ENCODE data around the gene MOV10L1.

The MOV10L1 gene

GRCh38 chr22:50176850-50177536 is 87.2 kb downstream of the MOV10L1 start:
- DNase-seq (ENCODE audit: low read depth), result no peak

GRCh38 chr22:50177537-50178470 is 88.0 kb downstream of the MOV10L1 start:
- no peak for DNase-seq (ENCODE audit: low read depth)

- DNase-seq (ENCODE audit: low read depth), result no peak
Observed at GRCh38 chr22:50178471-50178864, 88.7 kb downstream of the MOV10L1 start.

DNA sequence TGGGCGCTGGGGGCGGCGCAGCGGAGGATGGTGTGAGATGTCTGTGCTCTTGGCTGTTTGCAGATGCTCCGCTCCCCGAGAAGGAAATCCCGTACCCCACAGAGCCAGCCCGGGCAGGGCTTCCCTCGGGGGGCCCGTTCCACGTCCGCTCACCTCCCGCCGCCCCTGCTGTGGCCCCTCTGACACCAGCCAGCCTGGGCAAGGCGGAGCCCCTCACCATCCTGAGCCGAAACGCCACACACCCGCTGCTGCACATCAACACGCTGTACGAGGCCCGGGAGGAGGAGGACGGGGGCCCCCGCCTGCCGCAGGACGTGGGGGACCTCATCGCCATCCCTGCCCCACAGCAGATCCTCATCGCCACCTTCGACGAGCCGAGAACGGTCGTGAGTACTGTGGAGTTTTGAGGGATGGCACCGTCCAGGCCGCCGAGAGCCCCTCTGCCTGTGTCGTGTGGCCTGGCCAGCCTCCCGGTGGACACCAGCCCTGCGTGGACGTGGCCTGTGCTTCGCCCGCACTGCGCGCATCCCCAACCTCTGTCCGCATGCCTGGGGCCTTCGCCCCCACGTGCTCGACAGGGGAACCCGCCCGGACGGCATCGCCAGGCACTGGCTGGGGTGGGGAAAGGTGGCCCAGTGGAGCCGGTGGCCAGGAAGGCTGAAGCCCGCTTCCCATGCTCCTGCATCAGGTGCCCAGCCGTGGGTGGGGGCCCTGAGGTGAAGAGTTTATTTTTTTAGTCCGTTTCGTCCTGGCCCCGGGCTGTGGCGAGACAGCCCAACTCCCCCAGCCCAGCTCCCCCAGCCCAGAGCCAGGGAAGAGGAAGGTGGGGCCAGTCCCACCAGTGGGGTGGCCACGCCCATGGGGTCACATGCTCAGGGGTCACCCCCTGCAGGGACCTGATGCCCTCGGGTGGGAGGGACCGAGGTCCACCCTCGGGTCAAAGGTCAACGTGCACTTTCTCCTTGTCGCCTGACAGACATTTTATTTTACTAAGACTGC is 89.4 kb downstream of the MOV10L1 start:
- no peak for DNase-seq (ENCODE audit: low read depth)

GRCh38 chr22:50179937-50180726 is 90.3 kb downstream of the MOV10L1 start:
- no peak for DNase-seq (ENCODE audit: low read depth)

- DNase-seq (ENCODE audit: low read depth), result no peak
Observed at GRCh38 chr22:50180727-50181521, 91.1 kb downstream of the MOV10L1 start.

GRCh38 chr22:50182176-50183081 is 92.6 kb downstream of the MOV10L1 start:
- DNase-seq (ENCODE audit: low read depth), result no peak

- DNase-seq (ENCODE audit: low read depth), result no peak
Observed at GRCh38 chr22:50183141-50183971, 93.5 kb downstream of the MOV10L1 start.

DNA sequence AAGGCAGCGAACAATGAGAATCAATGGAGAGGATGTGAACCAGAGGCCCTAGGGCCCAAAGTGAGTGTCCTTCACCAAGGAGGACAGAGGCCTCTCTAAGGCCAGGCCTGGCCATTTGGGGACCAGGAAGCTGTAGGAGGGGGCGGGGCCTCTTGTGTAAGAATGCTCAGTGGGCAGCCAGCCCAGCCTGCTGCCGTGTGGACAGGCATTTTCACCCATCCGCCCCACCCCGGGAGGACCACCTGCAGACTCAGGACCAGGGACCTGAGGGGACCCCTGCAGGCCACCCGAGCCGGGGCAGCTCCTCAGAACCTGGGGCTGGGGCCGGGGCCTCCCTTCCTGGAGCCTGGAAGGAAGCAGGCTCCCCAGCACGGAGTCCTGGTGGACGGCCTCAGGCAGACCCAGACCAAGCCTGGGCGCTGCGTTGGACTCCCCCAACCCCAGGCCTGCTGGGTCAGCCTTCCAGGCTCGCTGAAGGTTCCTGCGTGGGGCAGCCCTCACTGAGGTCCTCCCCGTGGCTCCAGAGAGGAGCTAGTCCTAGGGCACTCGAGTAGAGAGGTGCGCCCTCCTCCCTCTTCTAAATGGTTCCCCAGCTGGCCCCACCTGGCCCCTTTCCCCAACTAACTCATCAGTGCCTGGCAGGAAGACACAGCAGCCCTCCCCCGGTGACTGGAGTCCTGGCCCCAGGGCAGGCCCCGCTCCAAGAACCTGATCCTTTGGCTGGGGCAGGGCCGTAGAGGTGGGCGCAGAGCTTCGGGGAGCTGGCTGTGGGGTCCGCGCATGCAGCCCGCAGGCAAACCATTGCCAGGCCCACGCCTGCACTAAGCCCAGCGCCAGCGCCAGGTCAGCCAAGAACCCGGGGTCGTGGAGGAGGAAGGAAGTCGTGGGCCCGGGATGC is 94.4 kb downstream of the MOV10L1 start:
- no peak for DNase-seq (ENCODE audit: low read depth)

- no peak for DNase-seq (ENCODE audit: low read depth)
Observed at GRCh38 chr22:50184902-50185374, 95.1 kb downstream of the MOV10L1 start.

DNA sequence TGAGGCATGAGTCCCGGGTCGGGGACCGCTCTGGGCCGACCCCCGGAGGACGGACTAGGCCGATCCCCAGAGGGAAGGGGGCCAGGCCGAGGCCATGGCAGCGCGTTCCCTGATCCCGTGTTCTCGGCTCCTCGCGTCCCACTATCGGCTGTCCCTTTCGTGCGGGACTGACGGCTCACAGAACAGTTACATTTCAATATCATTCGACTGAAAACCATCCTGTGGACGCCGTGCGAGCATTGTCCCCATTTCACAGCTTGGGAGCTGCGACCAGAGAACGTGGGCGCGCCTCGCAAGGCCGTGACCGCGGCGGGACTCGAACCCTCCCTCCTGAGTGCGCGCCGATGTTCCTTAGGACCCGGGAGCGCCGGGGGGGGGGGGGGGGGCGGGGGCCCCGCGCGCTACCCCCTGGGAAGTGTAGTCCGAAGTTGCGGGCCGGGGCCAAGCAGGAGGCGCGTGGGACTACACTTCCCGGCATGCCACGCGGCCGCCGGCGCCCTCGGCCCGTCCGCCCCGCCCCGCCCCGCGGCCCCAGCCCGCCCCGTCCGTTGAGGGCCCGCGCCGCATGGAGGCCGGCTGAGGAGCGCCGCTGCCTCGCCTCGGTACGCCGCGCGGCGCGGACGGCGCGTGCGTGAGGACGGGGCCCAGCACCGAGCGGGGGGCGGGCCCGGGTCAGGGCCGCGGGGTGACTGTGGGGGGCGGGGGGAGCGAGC is 95.7 kb downstream of the MOV10L1 start, which contains the start of gene TRABD:
Gene TRABD (plus strand): TSS at position 539 of the 713 bp plus-strand sequence. CDS start 7,148 bp downstream, outside the sequence.
- DNase-seq (ENCODE audit: low read depth), result peak; percentile 31

DNA sequence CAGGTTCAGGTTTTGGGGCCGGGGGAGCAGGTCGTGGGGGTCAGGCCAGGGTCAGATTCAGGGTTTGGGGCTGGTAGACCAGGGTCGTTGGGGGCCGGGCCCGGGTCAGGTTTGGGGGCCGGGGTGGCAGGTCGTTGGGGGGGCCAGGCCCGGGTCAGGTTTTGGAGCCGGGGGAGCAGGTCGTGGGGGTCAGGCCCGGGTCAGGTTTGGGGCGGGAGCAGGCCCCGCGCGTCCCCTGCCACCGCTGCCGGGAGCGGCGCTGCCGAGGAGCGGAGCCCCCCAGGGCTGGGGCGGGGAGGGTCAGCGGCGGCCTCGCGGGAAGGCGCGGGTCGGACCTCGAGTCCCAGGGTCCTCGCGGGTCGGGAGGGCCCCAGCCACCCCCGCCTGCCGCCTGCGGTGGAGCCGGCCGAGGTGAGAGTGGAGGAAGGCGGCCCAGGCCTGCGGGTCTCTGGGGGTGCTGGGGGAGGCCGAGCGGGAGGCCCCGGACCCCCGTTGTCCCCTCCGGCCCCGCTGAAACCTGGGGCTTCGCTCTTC is 96.4 kb downstream of the MOV10L1 start:
- no peak for DNase-seq (ENCODE audit: low read depth)

DNA sequence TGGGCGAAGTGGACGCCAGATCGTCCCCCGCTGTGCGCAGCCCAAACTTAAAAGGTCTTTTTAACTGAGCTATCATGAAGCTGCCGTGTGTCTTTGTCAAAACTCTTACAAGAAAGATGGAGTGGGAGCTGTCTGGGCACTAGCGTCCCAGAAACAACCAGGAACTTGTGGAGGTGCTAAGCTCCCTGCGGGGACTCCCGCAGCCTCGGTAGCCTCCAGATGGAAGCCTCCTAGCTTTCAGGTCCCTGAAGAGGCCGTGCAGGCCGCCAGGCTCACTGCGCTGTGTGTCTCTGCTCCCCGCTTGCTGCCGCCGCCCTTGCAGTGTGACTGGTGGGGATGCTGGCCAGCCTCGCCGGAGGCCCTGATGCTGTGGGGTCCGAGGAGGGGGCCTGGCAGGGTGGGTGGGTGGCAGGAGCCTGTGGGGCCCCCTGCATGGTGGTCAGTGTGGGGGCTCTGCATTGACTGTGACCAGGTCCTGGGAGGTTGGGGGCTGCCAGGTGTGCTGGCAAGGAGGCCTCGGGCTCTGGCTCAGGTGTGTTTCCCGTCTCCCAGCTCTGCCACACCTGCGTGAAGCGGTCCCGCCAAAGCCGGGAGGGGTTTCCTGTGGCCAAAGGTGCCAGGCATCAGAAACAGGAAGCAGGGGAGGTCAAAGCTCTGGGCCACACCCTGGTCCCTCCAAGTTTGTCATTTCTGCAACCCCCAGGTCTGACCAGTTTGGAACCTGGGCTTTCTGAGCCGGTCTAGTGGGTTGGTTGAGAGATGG is 97.1 kb downstream of the MOV10L1 start:
- DNase-seq (ENCODE audit: low read depth), result no peak

DNA sequence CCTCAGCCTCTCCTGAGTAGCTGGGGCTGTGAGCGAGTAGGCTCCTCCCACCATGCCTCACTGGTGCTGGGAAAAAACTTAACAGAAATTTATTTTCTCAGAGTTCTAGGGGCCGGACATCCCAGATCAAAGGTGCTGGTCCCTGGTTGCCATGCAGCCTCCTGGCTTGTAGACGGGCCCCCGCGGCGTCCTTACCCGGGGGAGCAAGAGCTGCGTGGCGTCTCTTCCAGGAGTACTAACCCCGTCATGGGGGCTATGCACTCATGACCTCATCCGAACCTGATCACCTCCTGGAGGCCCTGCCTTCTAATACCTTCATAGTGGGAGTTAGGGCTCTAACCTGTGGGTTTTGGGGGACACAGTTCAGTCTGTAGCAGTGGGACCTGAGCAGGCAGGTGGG is 98.5 kb downstream of the MOV10L1 start:
- DNase-seq (ENCODE audit: low read depth), result no peak

DNA sequence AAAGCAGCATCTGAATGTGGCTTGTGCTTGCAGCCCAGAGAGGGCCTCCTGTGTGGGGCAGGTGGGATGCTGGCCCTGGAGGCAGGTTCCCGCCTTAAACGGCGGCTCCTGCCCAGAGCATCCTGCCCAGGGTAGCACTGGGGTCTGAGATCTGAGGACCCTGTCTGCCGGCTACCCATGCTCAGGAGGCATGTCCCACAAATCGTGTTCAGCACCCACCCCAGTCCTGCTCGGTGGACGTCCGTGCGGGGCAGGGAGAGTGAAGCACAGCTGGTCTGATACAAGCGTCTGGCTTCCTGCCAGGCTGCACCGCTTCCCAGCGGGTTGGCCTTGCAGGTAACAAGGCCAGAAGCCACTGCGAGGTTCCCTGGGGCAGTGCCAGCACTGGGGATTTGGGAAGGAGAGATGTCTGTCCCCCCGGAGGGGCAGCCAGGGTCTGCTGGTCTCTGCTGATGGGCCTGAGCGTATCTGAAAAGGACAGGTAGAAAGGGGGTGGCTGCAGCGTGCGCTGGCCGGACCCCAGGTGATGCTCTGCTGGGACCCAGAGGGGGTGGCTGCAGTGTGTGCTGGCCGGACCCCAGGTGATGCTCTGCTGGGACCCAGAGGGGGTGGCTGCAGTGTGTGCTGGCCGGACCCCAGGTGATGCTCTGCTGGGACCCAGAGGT is 99.5 kb downstream of the MOV10L1 start:
- no peak for DNase-seq (ENCODE audit: low read depth)

Measured in non-pigmented ciliary epithelial cell (primary cell).